OCI-LY1 (cell line): ENCODE measurements around the gene CLEC17A.
"Not testable (repeated sequence)": the region's sequence is repeated elsewhere in the genome, so short reads cannot be mapped to it uniquely, and the experiment has no call there.

Experiments used
- H2AFZ ChIP-seq: fragments of 200-600 bp; sonication (generic), shearing (Covaris generic); 2 replicates; pipeline ENCODE4 v1.6.0; 2014; ENCODE audit warnings: antibody characterized with exemption, mild to moderate bottlenecking, low read length
- H3F3A ChIP-seq: fragments of 200-600 bp; sonication (generic), shearing (Covaris generic); 2 replicates; pipeline ENCODE4 v1.6.0; 2014; ENCODE audit warnings: mild to moderate bottlenecking, antibody characterized with exemption, low read length, moderate library complexity; ENCODE audit not compliant: insufficient read depth
- H3K27ac ChIP-seq: fragments of 200-600 bp; sonication (generic); 2 replicates; pipeline ENCODE4 v1.5.1; 2014; ENCODE audit warnings: low read length, mixed run types, mild to moderate bottlenecking, low read depth; ENCODE audit not compliant: poor library complexity, severe bottlenecking
- H3K27me3 ChIP-seq: fragments of 200-600 bp; sonication (generic); 2 replicates; pipeline ENCODE4 v1.6.0; 2014; ENCODE audit warnings: antibody characterized with exemption, mild to moderate bottlenecking, low read length, moderate library complexity; ENCODE audit not compliant: insufficient read depth
- H3K36me3 ChIP-seq: fragments of 200-600 bp; sonication (generic); 2 replicates; pipeline ENCODE4 v1.6.1; 2014; ENCODE audit warnings: mild to moderate bottlenecking, antibody characterized with exemption, low read length, moderate library complexity, mixed read lengths; ENCODE audit not compliant: insufficient read depth
- H3K4me1 ChIP-seq: fragments of 200-600 bp; sonication (generic); 2 replicates; pipeline ENCODE4 v1.5.1; 2014; ENCODE audit warnings: mild to moderate bottlenecking, low read length, moderate library complexity; ENCODE audit not compliant: insufficient read depth, severe bottlenecking
- H3K4me2 ChIP-seq: fragments of 200-600 bp; sonication (generic), shearing (Covaris generic); 2 replicates; pipeline ENCODE4 v1.6.1; 2014; ENCODE audit warnings: low read length
- H3K4me3 ChIP-seq: fragments of 200-600 bp; sonication (generic); 2 replicates; pipeline ENCODE4 v1.5.1; 2014; ENCODE audit warnings: low read length, low read depth, mild to moderate bottlenecking, mixed read lengths; ENCODE audit not compliant: poor library complexity, severe bottlenecking
- H3K79me2 ChIP-seq: fragments of 200-600 bp; shearing (Covaris generic); 2 replicates; pipeline ENCODE4 v1.6.1; 2016; ENCODE audit warnings: mixed run types, low read length, mixed read lengths; ENCODE audit not compliant: insufficient read depth
- H3K9ac ChIP-seq: fragments of 200-600 bp; sonication (generic), shearing (Covaris generic); 2 replicates; pipeline ENCODE4 v1.6.1; 2014; ENCODE audit warnings: mild to moderate bottlenecking, low read length, mixed read lengths
- H3K9me2 ChIP-seq: fragments of 200-600 bp; sonication (generic), shearing (Covaris generic); 2 replicates; pipeline ENCODE4 v1.6.1; 2014; ENCODE audit warnings: low read depth, mild to moderate bottlenecking, low read length, mixed read lengths
- H3K9me3 ChIP-seq: fragments of 200-600 bp; shearing (Covaris generic); 2 replicates; pipeline ENCODE4 v1.6.1; 2014; ENCODE audit warnings: low read length, mixed read lengths
- H4K20me1 ChIP-seq: fragments of 200-600 bp; sonication (generic), shearing (Covaris generic); 2 replicates; pipeline ENCODE4 v1.6.0; 2016; ENCODE audit warnings: mild to moderate bottlenecking, low read length; ENCODE audit not compliant: insufficient read depth
- EZH2 ChIP-seq: fragments of 200-600 bp; sonication (generic), shearing (Covaris generic); IDR thresholded peaks from 2 replicates; pipeline ENCODE4 v1.8.0; 2017; ENCODE audit warnings: borderline replicate concordance, mixed run types, mild to moderate bottlenecking, antibody characterized with exemption, low read length, moderate library complexity, mixed read lengths
- TF ChIP-seq, protein P1 (sequence below): fragments of 200-600 bp; sonication (generic), shearing (Covaris generic); IDR thresholded peaks from 2 replicates; pipeline ENCODE4 v1.5.1; 2017; ENCODE audit warnings: mild to moderate bottlenecking, antibody characterized with exemption, low read length, moderate library complexity, mixed read lengths

The CLEC17A gene

GRCh38 chr19:14540741-14541525 is 42.0 kb upstream of the CLEC17A start:
- TF ChIP-seq EZH2 = no peak
- TF ChIP-seq, protein P1, sequence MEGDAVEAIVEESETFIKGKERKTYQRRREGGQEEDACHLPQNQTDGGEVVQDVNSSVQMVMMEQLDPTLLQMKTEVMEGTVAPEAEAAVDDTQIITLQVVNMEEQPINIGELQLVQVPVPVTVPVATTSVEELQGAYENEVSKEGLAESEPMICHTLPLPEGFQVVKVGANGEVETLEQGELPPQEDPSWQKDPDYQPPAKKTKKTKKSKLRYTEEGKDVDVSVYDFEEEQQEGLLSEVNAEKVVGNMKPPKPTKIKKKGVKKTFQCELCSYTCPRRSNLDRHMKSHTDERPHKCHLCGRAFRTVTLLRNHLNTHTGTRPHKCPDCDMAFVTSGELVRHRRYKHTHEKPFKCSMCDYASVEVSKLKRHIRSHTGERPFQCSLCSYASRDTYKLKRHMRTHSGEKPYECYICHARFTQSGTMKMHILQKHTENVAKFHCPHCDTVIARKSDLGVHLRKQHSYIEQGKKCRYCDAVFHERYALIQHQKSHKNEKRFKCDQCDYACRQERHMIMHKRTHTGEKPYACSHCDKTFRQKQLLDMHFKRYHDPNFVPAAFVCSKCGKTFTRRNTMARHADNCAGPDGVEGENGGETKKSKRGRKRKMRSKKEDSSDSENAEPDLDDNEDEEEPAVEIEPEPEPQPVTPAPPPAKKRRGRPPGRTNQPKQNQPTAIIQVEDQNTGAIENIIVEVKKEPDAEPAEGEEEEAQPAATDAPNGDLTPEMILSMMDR = no peak
- Histone ChIP-seq H3K4me3 (no peak overlapping the region), H3K36me3 (0 out of 2 replicates have a peak, but pooled peaks cover 3% of the 10 kb centered on the region), H3F3A (no peaks in the 10 kb centered on the region), H3K27ac (peak overlapping the region; percentile 61), H3K27me3 (no peaks in the 10 kb centered on the region), H3K9me3 (no peaks in the 10 kb centered on the region), H3K4me1 (peaks cover 15% of the 10 kb centered on the region), H4K20me1 (no peaks in the 10 kb centered on the region), H2AFZ (no peak overlapping the region), H3K9ac (no peak overlapping the region), H3K9me2 (no peaks in the 10 kb centered on the region), H3K4me2 (0 out of 2 replicates have a peak overlapping the region, but pooled peaks have one; percentile 28), H3K79me2 (peaks cover 6% of the 10 kb centered on the region; the same call in 1 of the 2 replicates)

- not testable (repeated sequence) for H3K9ac ChIP-seq, H3K9me3 ChIP-seq, H3K9me2 ChIP-seq, H2AFZ ChIP-seq, H3K79me2 ChIP-seq, H3K4me3 ChIP-seq, H3K27me3 ChIP-seq, H3K36me3 ChIP-seq, H3K4me2 ChIP-seq, H3F3A ChIP-seq, H3K27ac ChIP-seq, H4K20me1 ChIP-seq
- peaks cover 15% of the 10 kb centered on the region for H3K4me1 ChIP-seq
These were observed 40.9 kb upstream of the CLEC17A start for GRCh38 chr19:14541979-14542378.

GRCh38 chr19:14542711-14543328 is 40.1 kb upstream of the CLEC17A start:
- Histone ChIP-seq H3K36me3 (0 out of 2 replicates have a peak, but pooled peaks cover 3% of the 10 kb centered on the region), H3K9me2 (no peaks in the 10 kb centered on the region), H3K27me3 (no peaks in the 10 kb centered on the region), H2AFZ (no peak overlapping the region), H3K4me3 (no peak overlapping the region), H3F3A (no peaks in the 10 kb centered on the region), H3K9ac (no peak overlapping the region), H3K9me3 (no peaks in the 10 kb centered on the region), H3K27ac (no peak overlapping the region), H3K79me2 (peaks cover 6% of the 10 kb centered on the region; the same call in 1 of the 2 replicates), H3K4me2 (no peak overlapping the region), H4K20me1 (no peaks in the 10 kb centered on the region), H3K4me1 (peaks cover 15% of the 10 kb centered on the region)
- TF ChIP-seq, protein P1 = no peak
- no peak for TF ChIP-seq EZH2
